Gastrocnemius medialis (tissue), 4 donors: ENCODE data around the gene MTMR8. TPM values are rescaled to one million over a fixed set of nuclear protein-coding genes. Genes with fewer than 3 reads are reported as not detected.

ENCODE experiments used
- ATAC-seq, 2 donors: fragments of 150-250 bp; one replicate each; pipeline ENCODE4 v1.9.1; 2016
- DNase-seq, 2 donors: peaks; one replicate each; pipeline ENCODE4 v3.0.0-alpha.2; 2019
- H3K27ac ChIP-seq, 4 donors: fragments of 200-600 bp; sonication (generic); 1 replicate in 1 of 4; 2 replicates in 3 of 4; pipeline ENCODE4 v1.5.1; 2016 to 2018; ENCODE audit warnings: mild to moderate bottlenecking in 2 of 4, moderate library complexity in 1 of 4
- H3K27me3 ChIP-seq, 3 donors: fragments of 200-600 bp; sonication (generic) in 2 of 3; 1 replicate in 1 of 3; 2 replicates in 2 of 3; pipeline versions ENCODE4 v1.5.1 to v1.6.0; 2016 to 2019; ENCODE audit warnings: mild to moderate bottlenecking in 1 of 3, moderate library complexity in 1 of 3
- H3K36me3 ChIP-seq, 2 donors: fragments of 200-600 bp; sonication (generic) in 1 of 2; one replicate each; pipeline ENCODE4 v1.5.1; 2017 to 2018
- H3K4me1 ChIP-seq, 2 donors: fragments of 200-600 bp; sonication (generic) in 1 of 2; one replicate each; pipeline ENCODE4 v1.5.1; 2016 to 2017; ENCODE audit warnings: mild to moderate bottlenecking in 2 of 2
- H3K4me3 ChIP-seq, 4 donors: fragments of 200-600 bp; sonication (generic) in 3 of 4; 1 replicate in 1 of 4; 2 replicates in 3 of 4; pipeline ENCODE4 v1.5.1; 2016 to 2019; ENCODE audit warnings: mild to moderate bottlenecking in 2 of 4
- H3K9me3 ChIP-seq, 3 donors: fragments of 200-600 bp; sonication (generic) in 2 of 3; 1 replicate in 1 of 3; 2 replicates in 2 of 3; pipeline ENCODE4 v1.5.1; 2016 to 2019
- CTCF ChIP-seq, 5 experiments: fragments of 450-650 bp in 3 of 5; fragments of 200-600 bp in 2 of 5; sonication (generic) in 2 of 5; IDR thresholded peaks in 4 of 5; conservative IDR thresholded peaks in 1 of 5; 1 replicate in 4 of 5; 2 replicates in 1 of 5; pipeline ENCODE4 v1.5.1; 2016 to 2019; ENCODE audit warnings: antibody characterized with exemption in 5 of 5, mild to moderate bottlenecking in 3 of 5, moderate library complexity in 3 of 5
- POLR2A ChIP-seq, 2 donors: fragments of 450-650 bp; IDR thresholded peaks; one replicate each; pipeline ENCODE4 v1.6.1; 2017; ENCODE audit warnings: antibody characterized with exemption in 2 of 2, mild to moderate bottlenecking in 2 of 2, moderate library complexity in 2 of 2
- in situ Hi-C, 4 donors: fragments of 200-750 bp; cut with MboI; loops; one replicate each; pipeline versions ENCODE4 v1.15.0 to v1.8.0; 2017; ENCODE audit warnings: low sequenced_read_pairs in 4 of 4
- intact Hi-C: fragments of 100-400 bp; cut with DNase I; formaldehyde crosslinking; loops from one replicate; pipeline ENCODE4 v1.15.1; 2023; ENCODE audit warnings: low total_unique reads
- total RNA-seq, 4 donors: library from RNA; depleted of rRNA; stranded (reverse); fragments of >200 nt; gene quantifications; one replicate each; pipeline versions ENCODE4 v1.1.0 to v1.2.3, GENCODE V29; 2016

The MTMR8 gene
- total RNA-seq, 4 donors from 2014 or later: 0.46 to 1.1 (median 0.92) TPM

- in situ Hi-C loops: loop anchor here in 1 of 4 donors (25.0 kb wide), 1 partner anchor 97 kb away; the partner anchor contains the start of gene ASB12
These were observed 60.8 kb downstream of the MTMR8 start for GRCh38 chrX:64334467-64334866.

GRCh38 chrX:64330284-64330683 is 65.0 kb downstream of the MTMR8 start:
- Histone ChIP-seq H3K36me3 (no peaks in the 10 kb centered on the region), H3K4me3 (no peak overlapping the region), H3K9me3 (no peaks in the 10 kb centered on the region), H3K27me3 (no peaks in the 10 kb centered on the region), H3K4me1 (no peaks in the 10 kb centered on the region), H3K27ac (peak overlapping the region in 3 of 4 donors; percentile 1 to 18 (median 4))
- ATAC-seq (peak; percentile 68 to 87), DNase-seq (no peak)
- TF ChIP-seq POLR2A (IDR thresholded peaks at IDR 0.05): no peak
- TF ChIP-seq CTCF (IDR thresholded peaks at IDR 0.05 in 4 of 5, conservative IDR thresholded peaks at IDR 0.05 in 1 of 5): no peak
- intact Hi-C loops: no loop called here
- in situ Hi-C loops: loop anchor here in 1 of 4 donors (25.0 kb wide), 1 partner anchor 93 kb away; the partner anchor contains the start of gene ASB12

More at GRCh38 chrX:64334467-64334866, 60.8 kb downstream of the MTMR8 start:
- no peak for DNase-seq
- no peaks in the 10 kb centered on the region for H3K27me3 ChIP-seq
- intact Hi-C loops: no loop called here
- TF ChIP-seq CTCF (IDR thresholded peaks at IDR 0.05 in 4 of 5, conservative IDR thresholded peaks at IDR 0.05 in 1 of 5): no peak
- H3K4me3 ChIP-seq: no peak overlapping the region
- no peaks in the 10 kb centered on the region for H3K36me3 ChIP-seq
- no peaks in the 10 kb centered on the region for H3K4me1 ChIP-seq
- no peak overlapping the region for H3K27ac ChIP-seq
- no peaks in the 10 kb centered on the region for H3K9me3 ChIP-seq
- ATAC-seq: no peak

- ATAC-seq (no peak), DNase-seq (no peak)
- in situ Hi-C loops (no loop called here), intact Hi-C loops (no loop called here)
- Histone ChIP-seq H3K4me1 (no peaks in the 10 kb centered on the region), H3K4me3 (no peak overlapping the region), H3K36me3 (no peaks in the 10 kb centered on the region), H3K27ac (no peak overlapping the region), H3K27me3 (no peaks in the 10 kb centered on the region), H3K9me3 (no peaks in the 10 kb centered on the region)
- TF ChIP-seq CTCF (IDR thresholded peaks at IDR 0.05 in 4 of 5, conservative IDR thresholded peaks at IDR 0.05 in 1 of 5) (no peak), POLR2A (IDR thresholded peaks at IDR 0.05) (no peak)
These were observed 73.7 kb downstream of the MTMR8 start for GRCh38 chrX:64321507-64321906.

GRCh38 chrX:64313624-64314023 is 81.6 kb downstream of the MTMR8 start:
- no peak for DNase-seq
- no peak overlapping the region for H3K27ac ChIP-seq
- H3K27me3 ChIP-seq: no peaks in the 10 kb centered on the region
- H3K4me1 ChIP-seq: no peaks in the 10 kb centered on the region
- no peak overlapping the region for H3K4me3 ChIP-seq
- in situ Hi-C loops: no loop called here
- no peak for TF ChIP-seq CTCF (IDR thresholded peaks at IDR 0.05 in 4 of 5, conservative IDR thresholded peaks at IDR 0.05 in 1 of 5)
- no peak for TF ChIP-seq POLR2A (IDR thresholded peaks at IDR 0.05)
- H3K9me3 ChIP-seq: no peaks in the 10 kb centered on the region
- intact Hi-C loops: no loop called here
- no peak for ATAC-seq
- H3K36me3 ChIP-seq: no peaks in the 10 kb centered on the region

GRCh38 chrX:64306712-64307111 is 88.5 kb downstream of the MTMR8 start:
- Histone ChIP-seq H3K36me3 (no peaks in the 10 kb centered on the region), H3K27me3 (no peaks in the 10 kb centered on the region), H3K4me3 (no peak overlapping the region), H3K4me1 (no peaks in the 10 kb centered on the region), H3K27ac (no peak overlapping the region), H3K9me3 (no peaks in the 10 kb centered on the region)
- in situ Hi-C loops: no loop called here
- no peak for DNase-seq
- intact Hi-C loops: no loop called here
- no peak for TF ChIP-seq CTCF (IDR thresholded peaks at IDR 0.05 in 4 of 5, conservative IDR thresholded peaks at IDR 0.05 in 1 of 5)
- no peak for TF ChIP-seq POLR2A (IDR thresholded peaks at IDR 0.05)
- no peak for ATAC-seq
